ENCODE measurements around the gene IQCK. TPM values are rescaled to one million over a fixed set of nuclear protein-coding genes. Genes with fewer than 3 reads are reported as not detected.

Gene IQCK
- polyA plus RNA-seq, 3 donors: 0.52 to 1.2 (median 0.58) TPM

DNA sequence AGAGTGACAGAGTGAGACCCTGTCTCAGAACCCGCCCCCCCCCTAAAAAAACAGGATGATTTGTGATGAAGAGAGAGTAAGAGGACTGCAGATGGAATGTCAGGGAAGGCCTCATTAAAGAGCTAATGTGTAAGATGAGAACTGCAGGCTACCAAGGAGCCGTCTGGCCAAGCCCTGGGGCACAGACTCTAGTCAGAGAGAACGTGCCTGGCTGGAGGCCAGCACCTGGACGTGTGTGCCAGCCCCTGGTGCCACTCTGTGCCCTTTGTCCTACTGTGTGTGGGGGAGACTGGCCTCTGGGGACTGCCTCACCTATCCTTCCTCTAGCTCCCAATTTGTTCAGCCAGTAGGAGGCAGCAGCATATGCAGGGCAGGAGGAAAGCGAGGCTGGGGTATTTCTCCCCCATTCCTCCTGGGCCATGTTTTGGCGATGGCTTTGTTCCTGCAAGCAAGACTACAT, 37.2 kb upstream of the IQCK start:
- TF ChIP-seq, protein P1, sequence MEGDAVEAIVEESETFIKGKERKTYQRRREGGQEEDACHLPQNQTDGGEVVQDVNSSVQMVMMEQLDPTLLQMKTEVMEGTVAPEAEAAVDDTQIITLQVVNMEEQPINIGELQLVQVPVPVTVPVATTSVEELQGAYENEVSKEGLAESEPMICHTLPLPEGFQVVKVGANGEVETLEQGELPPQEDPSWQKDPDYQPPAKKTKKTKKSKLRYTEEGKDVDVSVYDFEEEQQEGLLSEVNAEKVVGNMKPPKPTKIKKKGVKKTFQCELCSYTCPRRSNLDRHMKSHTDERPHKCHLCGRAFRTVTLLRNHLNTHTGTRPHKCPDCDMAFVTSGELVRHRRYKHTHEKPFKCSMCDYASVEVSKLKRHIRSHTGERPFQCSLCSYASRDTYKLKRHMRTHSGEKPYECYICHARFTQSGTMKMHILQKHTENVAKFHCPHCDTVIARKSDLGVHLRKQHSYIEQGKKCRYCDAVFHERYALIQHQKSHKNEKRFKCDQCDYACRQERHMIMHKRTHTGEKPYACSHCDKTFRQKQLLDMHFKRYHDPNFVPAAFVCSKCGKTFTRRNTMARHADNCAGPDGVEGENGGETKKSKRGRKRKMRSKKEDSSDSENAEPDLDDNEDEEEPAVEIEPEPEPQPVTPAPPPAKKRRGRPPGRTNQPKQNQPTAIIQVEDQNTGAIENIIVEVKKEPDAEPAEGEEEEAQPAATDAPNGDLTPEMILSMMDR (IDR thresholded peaks at IDR 0.05): no peak
- Histone ChIP-seq H2AFZ (ENCODE audit: insufficient read depth, low read depth, low read length, poor library complexity, severe bottlenecking) (no peak overlapping the region), H3K27me3 (ENCODE audit: control insufficient read depth in 2 of 2, insufficient read depth in 2 of 2, low read length in 2 of 2) (no peaks in the 10 kb centered on the region), H3K79me2 (ENCODE audit: insufficient read depth, low read length) (no peaks in the 10 kb centered on the region), H3K4me1 (ENCODE audit: control insufficient read depth in 1 of 2, insufficient read depth in 2 of 2, low read length in 2 of 2) (no peaks in the 10 kb centered on the region), H3K9me3 (replicated peaks in 1 of 2; ENCODE audit: control insufficient read depth in 1 of 2, insufficient read depth in 1 of 2, low read length in 2 of 2) (no peaks in the 10 kb centered on the region), H3K4me2 (replicated peaks; ENCODE audit: extremely low read depth, low read length, poor library complexity, severe bottlenecking) (no peak overlapping the region), H3K9ac (ENCODE audit: insufficient read depth, low read length, poor library complexity, severe bottlenecking) (no peak overlapping the region), H3K4me3 (replicated peaks in 1 of 3; ENCODE audit: low read depth in 2 of 3, low read length in 3 of 3) (no peak overlapping the region), H4K20me1 (ENCODE audit: insufficient read depth, low read length) (no peaks in the 10 kb centered on the region), H3K36me3 (replicated peaks in 1 of 2; ENCODE audit: control insufficient read depth in 1 of 2, insufficient read depth in 2 of 2, low read length in 2 of 2) (peaks cover 63 to 83% of the 10 kb centered on the region in 2 donors), H3K27ac (ENCODE audit: low read depth in 1 of 2, low read length in 2 of 2) (no peak overlapping the region)
- Mint-ChIP-seq H3K36me3 (peaks cover 57 to 68% of the 10 kb centered on the region in 2 donors), H3K27me3 (ENCODE audit: low read depth in 3 of 3) (peaks cover 0 to 2% (median 2%) of the 10 kb centered on the region in 3 donors), H3K4me1 (peaks cover 4% of the 10 kb centered on the region), H3K9me3 (peaks cover 0 to 7% (median 3%) of the 10 kb centered on the region in 7 donors), H3K4me3 (no peak overlapping the region), H3K27ac (peak overlapping the region in 2 of 7 donors; percentile 16 to 30)
- intact Hi-C loops (cut with micrococcal nuclease): no loop called here
- no peak for DNase-seq
- 100% methylated on average over 2 of the region's 6 CpGs for whole genome bisulfite sequencing (ENCODE audit: insufficient coverage)

DNA sequence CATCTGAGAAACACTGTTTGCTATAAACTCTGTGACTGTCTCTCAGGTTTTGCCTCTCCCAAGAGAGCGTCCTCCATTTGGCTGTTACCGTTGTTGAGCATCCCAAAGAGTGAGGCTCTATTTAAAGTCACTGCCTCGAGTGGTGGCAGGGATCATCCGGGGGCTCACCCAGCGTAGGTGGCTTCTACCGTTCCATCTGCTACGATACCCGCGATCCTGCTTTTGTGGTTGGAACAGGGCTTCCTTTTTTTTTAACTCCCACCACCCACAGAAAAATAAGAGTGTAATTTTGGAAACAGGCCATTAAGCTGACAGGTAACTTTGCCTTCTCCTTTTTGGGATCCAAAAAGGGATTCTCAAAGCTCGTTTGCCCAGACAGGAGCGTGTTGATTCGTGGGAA, 36.4 kb upstream of the IQCK start:
- peaks cover 0 to 2% (median 0%) of the 10 kb centered on the region in 3 donors for H3K27me3 Mint-ChIP-seq (ENCODE audit: low read depth in 3 of 3)
- Histone ChIP-seq H3K4me2 (replicated peaks; ENCODE audit: extremely low read depth, low read length, poor library complexity, severe bottlenecking) (no peak overlapping the region), H3K9ac (ENCODE audit: insufficient read depth, low read length, poor library complexity, severe bottlenecking) (no peak overlapping the region), H3K4me3 (replicated peaks in 1 of 3; ENCODE audit: low read depth in 2 of 3, low read length in 3 of 3) (no peak overlapping the region), H3K79me2 (ENCODE audit: insufficient read depth, low read length) (no peaks in the 10 kb centered on the region), H2AFZ (ENCODE audit: insufficient read depth, low read depth, low read length, poor library complexity, severe bottlenecking) (no peak overlapping the region), H3K36me3 (replicated peaks in 1 of 2; ENCODE audit: control insufficient read depth in 1 of 2, insufficient read depth in 2 of 2, low read length in 2 of 2) (peaks cover 61 to 83% of the 10 kb centered on the region in 2 donors), H4K20me1 (ENCODE audit: insufficient read depth, low read length) (no peaks in the 10 kb centered on the region), H3K27ac (ENCODE audit: low read depth in 1 of 2, low read length in 2 of 2) (no peak overlapping the region), H3K4me1 (ENCODE audit: control insufficient read depth in 1 of 2, insufficient read depth in 2 of 2, low read length in 2 of 2) (no peaks in the 10 kb centered on the region), H3K27me3 (ENCODE audit: control insufficient read depth in 2 of 2, insufficient read depth in 2 of 2, low read length in 2 of 2) (no peaks in the 10 kb centered on the region), H3K9me3 (replicated peaks in 1 of 2; ENCODE audit: control insufficient read depth in 1 of 2, insufficient read depth in 1 of 2, low read length in 2 of 2) (no peaks in the 10 kb centered on the region)
- H3K27ac Mint-ChIP-seq: no peak overlapping the region
- no peak overlapping the region for H3K4me3 Mint-ChIP-seq
- H3K4me1 Mint-ChIP-seq: peaks cover 4% of the 10 kb centered on the region
- intact Hi-C loops (cut with micrococcal nuclease): no loop called here
- DNase-seq: no peak
- TF ChIP-seq, protein P1 (IDR thresholded peaks at IDR 0.05): no peak
- H3K9me3 Mint-ChIP-seq: peaks cover 0 to 7% (median 3%) of the 10 kb centered on the region in 7 donors
- H3K36me3 Mint-ChIP-seq: peaks cover 57 to 68% of the 10 kb centered on the region in 2 donors
- 80% methylated on average over 6 of the region's 12 CpGs for WGBS (ENCODE audit: insufficient coverage)
